ENCODE measurements around the gene GOSR1. TPM values are rescaled to one million over a fixed set of nuclear protein-coding genes. Genes with fewer than 3 reads are reported as not detected.

The GOSR1 gene
- total RNA-seq, 2 experiments from 2014 or later: 33.9 to 37.3 TPM

DNA sequence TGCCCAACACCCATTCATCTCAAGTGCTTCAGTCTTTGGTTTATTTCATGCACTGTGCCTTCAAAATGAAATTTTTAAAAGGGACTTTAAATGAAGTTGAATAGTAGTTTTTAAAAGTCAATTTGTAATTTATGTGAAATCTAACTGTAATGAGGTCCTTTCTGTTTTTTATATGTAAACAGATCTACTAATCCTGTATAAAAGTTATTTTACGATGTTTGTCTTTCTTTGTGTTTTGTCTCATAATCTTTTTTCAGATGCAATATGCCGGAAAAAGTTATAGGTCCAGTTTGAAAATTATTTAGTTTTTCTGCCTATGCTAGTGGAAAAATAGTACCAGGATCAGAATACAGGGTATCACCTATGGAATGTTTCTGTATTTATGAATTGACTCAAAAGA, 8.7 kb upstream of the GOSR1 start:
- peaks cover 2% of the 10 kb centered on the region for H3K27me3 Mint-ChIP-seq (ENCODE audit: low read depth)

DNA sequence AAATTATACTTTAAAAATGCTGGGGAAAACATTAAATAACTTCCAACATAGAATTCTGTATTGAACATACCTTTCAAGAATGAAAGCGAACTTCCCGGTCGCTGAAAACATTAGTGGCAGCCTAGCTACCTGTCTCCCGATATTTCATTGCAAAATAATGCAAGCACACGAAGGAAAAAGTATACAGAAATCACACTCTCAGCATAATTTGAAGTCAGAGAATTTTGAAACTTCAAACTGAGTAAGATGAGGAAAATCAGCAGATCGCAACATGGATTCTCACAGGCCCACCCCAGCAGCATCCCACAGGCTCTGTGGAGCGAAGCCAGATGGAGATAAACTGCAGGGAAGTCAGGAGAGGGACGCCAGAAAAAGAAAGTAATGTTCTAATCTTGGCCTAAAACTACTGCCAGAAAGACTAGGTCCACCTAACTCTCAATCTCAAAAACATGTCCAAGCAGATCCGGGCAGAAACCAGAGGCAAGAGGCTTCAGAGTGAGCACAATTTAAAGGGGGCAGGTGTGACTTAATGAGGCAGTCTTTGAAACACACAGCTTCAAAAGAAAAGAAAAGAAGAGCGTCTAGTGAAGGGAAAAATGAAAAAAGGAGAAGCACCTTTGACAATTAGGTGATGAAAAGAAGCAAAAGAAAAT, 4.8 kb upstream of the GOSR1 start:
- Mint-ChIP-seq H3K27ac (no peak overlapping the region), H3K4me1 (ENCODE audit: low read depth) (peaks cover 14% of the 10 kb centered on the region), H3K9me3 (no peaks in the 10 kb centered on the region), H3K27me3 (ENCODE audit: low read depth) (peaks cover 2% of the 10 kb centered on the region), H3K4me3 (no peak overlapping the region), H3K36me3 (ENCODE audit: low read depth) (peaks cover 2% of the 10 kb centered on the region)
- DNase-seq: no peak
- intact Hi-C loops (cut with micrococcal nuclease): loop anchor here (10.0 kb wide), 1 partner anchor 132 kb away; no protein-coding TSS in a partner anchor
- CTCF ChIA-PET: interaction anchor here (0.6 kb wide), 1 partner anchor 109 kb away, joined by 3 read pairs; no protein-coding TSS in a partner anchor

More for the DNA sequence above, 8.7 kb upstream of the GOSR1 start:
- H3K36me3 Mint-ChIP-seq (ENCODE audit: low read depth): no peaks in the 10 kb centered on the region
- H3K4me3 Mint-ChIP-seq: no peak overlapping the region
- CTCF ChIA-PET: interaction anchor here (3.8 kb wide), 1 partner anchor 9 kb away, joined by 20 read pairs; the partner anchor contains the start of gene GOSR1
- intact Hi-C loops (cut with micrococcal nuclease): no loop called here
- no peak for DNase-seq
- H3K27ac Mint-ChIP-seq: no peak overlapping the region
- H3K9me3 Mint-ChIP-seq: no peaks in the 10 kb centered on the region
- H3K4me1 Mint-ChIP-seq (ENCODE audit: low read depth): no peaks in the 10 kb centered on the region

DNA sequence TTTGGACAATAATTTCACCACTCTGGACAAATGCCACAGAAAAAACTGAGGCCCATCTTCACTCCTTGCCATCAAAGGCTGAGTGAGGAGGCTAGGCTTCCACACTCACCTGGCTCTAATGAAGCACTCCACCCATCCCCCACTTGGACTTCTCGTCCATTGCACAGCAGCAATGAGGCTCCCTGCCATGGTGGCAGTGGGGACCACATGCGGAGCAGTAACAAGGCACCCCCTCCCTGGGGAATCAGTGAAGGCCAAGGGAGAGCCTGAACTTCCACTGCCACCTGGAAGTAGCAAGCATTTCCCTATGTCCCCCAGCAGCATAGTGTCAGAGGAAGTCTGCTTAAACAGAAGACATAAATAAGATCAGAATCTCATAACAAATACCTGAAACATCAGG, 2.0 kb upstream of the GOSR1 start:
- Mint-ChIP-seq H3K4me1 (ENCODE audit: low read depth) (peaks cover 30% of the 10 kb centered on the region), H3K9me3 (no peaks in the 10 kb centered on the region), H3K4me3 (no peak overlapping the region), H3K27me3 (ENCODE audit: low read depth) (peaks cover 2% of the 10 kb centered on the region), H3K27ac (no peak overlapping the region), H3K36me3 (ENCODE audit: low read depth) (peaks cover 3% of the 10 kb centered on the region)
- CTCF ChIA-PET: interaction anchor here (0.6 to 2.4 kb wide), 2 partner anchors 135 to 136 kb away, joined by 3 to 19 read pairs; no protein-coding TSS in a partner anchor
- no peak for DNase-seq
- intact Hi-C loops (cut with micrococcal nuclease): loop anchor here (5.0 to 10.0 kb wide), 3 partner anchors 113 to 242 kb away; no protein-coding TSS in a partner anchor

DNA sequence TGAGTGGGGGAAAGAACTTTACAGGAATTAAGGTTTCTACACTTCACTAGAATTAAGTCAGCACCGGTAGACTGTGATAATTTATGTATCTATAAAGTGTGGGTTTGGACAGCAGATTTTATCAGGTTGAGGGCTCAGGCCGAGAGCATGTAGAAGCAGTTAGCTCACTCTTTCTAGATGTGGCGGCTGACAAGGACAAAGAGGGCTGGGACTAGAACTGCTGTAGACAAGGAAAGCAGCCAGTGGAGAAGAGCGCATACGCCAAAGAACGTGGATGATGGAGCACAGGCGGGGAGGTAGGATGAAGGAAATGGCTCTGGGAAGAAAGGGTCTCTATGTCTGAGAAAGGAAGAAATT, 504 bp upstream of the GOSR1 start:
- Mint-ChIP-seq H3K36me3 (ENCODE audit: low read depth) (peaks cover 9% of the 10 kb centered on the region), H3K27ac (peak overlapping the region; percentile 97), H3K4me1 (ENCODE audit: low read depth) (peaks cover 36% of the 10 kb centered on the region), H3K4me3 (peak overlapping the region; percentile 98), H3K27me3 (ENCODE audit: low read depth) (peaks cover 2% of the 10 kb centered on the region), H3K9me3 (no peaks in the 10 kb centered on the region)
- peak; percentile 31 for DNase-seq
- intact Hi-C loops (cut with micrococcal nuclease): loop anchor here (1.0 to 10.0 kb wide), 9 partner anchors 98 to 430 kb away; partner anchors contain the start of genes CPD, NSRP1 and TEFM
- CTCF ChIA-PET: interaction anchor here (0.6 to 2.9 kb wide), 16 partner anchors 10 to 348 kb away, joined by 3 to 20 read pairs (median 3); partner anchors contain the start of genes BLMH and CRLF3

DNA sequence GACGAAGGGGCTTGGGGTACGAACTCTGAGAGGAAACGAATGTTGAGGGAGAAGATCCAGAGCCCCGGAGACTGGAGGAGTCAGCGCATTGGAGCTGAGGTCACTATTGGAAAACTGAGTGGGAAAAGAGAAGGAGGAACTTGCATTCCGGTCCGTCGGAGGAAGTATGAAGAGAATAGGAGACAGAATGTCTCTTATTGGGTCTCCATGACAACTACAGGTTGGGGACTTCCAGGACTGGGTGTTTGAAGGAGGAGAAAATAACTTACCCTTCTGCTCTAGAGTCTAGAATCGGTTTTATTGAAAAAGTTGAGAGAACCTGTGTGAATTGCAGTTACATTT, 537 bp downstream of the GOSR1 start:
- peaks cover 2% of the 10 kb centered on the region for H3K27me3 Mint-ChIP-seq (ENCODE audit: low read depth)

DNA sequence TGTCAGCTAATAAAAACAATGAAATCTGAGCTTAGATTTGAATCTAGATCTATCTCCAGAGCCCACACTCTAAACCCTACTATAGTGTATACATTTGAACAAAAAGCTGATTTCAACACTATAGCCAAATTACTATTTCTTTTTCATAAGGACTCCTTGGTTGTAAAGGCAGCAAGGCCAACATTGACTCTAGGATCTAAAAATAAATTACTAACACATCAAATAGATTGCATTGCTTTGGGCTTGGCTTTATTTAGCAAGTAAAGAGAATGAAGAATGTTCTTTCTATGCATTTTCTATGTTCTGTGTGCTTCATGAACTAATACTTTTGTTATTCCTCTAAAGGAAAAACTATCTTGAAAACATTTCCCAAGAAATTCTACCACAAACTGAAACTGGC, 5.3 kb downstream of the GOSR1 start:
- no peaks in the 10 kb centered on the region for H3K27me3 Mint-ChIP-seq (ENCODE audit: low read depth)
- no peak overlapping the region for H3K4me3 Mint-ChIP-seq
- peaks cover 22% of the 10 kb centered on the region for H3K4me1 Mint-ChIP-seq (ENCODE audit: low read depth)
- no peaks in the 10 kb centered on the region for H3K9me3 Mint-ChIP-seq
- H3K36me3 Mint-ChIP-seq (ENCODE audit: low read depth): peaks cover 26% of the 10 kb centered on the region
- H3K27ac Mint-ChIP-seq: no peak overlapping the region
- CTCF ChIA-PET: interaction anchor here (0.6 kb wide), 1 partner anchor 208 kb away, joined by 5 read pairs; no protein-coding TSS in a partner anchor
- DNase-seq: no peak
- intact Hi-C loops (cut with micrococcal nuclease): no loop called here

More for the DNA sequence above, 537 bp downstream of the GOSR1 start:
- CTCF ChIA-PET: interaction anchor here (0.6 to 2.9 kb wide), 10 partner anchors 11 to 386 kb away, joined by 3 to 20 read pairs (median 4); no protein-coding TSS in a partner anchor
- Mint-ChIP-seq H3K36me3 (ENCODE audit: low read depth) (peaks cover 10% of the 10 kb centered on the region), H3K9me3 (no peaks in the 10 kb centered on the region), H3K4me1 (ENCODE audit: low read depth) (peaks cover 36% of the 10 kb centered on the region), H3K27ac (peak overlapping the region; percentile 97), H3K4me3 (peak overlapping the region; percentile 98)
- DNase-seq: peak; percentile 11
- intact Hi-C loops (cut with micrococcal nuclease): loop anchor here (1.0 to 10.0 kb wide), 9 partner anchors 99 to 429 kb away; partner anchors contain the start of genes CPD, NSRP1 and TEFM

DNA sequence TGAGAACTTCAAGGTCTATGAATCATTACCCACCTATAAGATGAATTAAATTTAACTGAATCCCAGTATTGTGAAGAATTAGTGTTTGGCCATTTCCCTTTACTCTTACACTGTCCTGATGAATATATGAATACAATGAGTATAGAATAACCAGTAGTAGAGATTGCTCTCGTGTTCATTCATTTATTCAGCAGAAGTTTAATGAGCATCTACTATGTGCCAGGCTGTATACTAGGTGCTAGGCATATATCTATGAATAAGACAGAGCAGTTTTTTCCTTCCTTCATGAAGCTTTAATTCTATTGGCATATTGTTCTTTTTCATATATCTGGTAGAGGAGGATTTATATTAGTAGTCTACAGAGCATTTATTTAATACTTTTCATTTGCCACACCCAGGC, 6.0 kb downstream of the GOSR1 start:
- no peaks in the 10 kb centered on the region for H3K27me3 Mint-ChIP-seq (ENCODE audit: low read depth)
- no peak for DNase-seq
- CTCF ChIA-PET: no interaction called here
- H3K27ac Mint-ChIP-seq: no peak overlapping the region
- H3K4me1 Mint-ChIP-seq (ENCODE audit: low read depth): peaks cover 17% of the 10 kb centered on the region
- peaks cover 28% of the 10 kb centered on the region for H3K36me3 Mint-ChIP-seq (ENCODE audit: low read depth)
- no peaks in the 10 kb centered on the region for H3K9me3 Mint-ChIP-seq
- no peak overlapping the region for H3K4me3 Mint-ChIP-seq
- intact Hi-C loops (cut with micrococcal nuclease): no loop called here

DNA sequence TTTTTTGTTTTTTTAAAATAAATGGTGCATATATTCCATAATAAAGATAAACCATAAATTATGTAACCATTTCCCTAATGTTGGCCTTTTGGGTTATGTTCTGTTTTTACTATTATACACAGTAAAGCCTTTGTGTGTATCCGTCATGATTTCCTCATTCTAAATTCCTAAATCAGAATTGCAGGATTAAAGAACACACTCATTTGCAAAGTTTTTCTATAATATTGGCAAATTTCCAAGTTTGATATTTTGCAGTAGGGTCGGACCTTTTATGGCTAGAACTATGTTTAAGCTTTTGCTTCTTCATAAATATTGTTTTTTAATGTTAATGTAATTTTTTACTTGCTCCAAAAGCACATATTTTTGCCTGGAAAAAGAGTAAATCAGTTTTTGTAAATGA, 16.6 kb downstream of the GOSR1 start:
- H3K4me1 Mint-ChIP-seq (ENCODE audit: low read depth): no peaks in the 10 kb centered on the region
- intact Hi-C loops (cut with micrococcal nuclease): no loop called here
- H3K9me3 Mint-ChIP-seq: no peaks in the 10 kb centered on the region
- peaks cover 30% of the 10 kb centered on the region for H3K36me3 Mint-ChIP-seq (ENCODE audit: low read depth)
- H3K4me3 Mint-ChIP-seq: no peak overlapping the region
- no peaks in the 10 kb centered on the region for H3K27me3 Mint-ChIP-seq (ENCODE audit: low read depth)
- CTCF ChIA-PET: interaction anchor here (0.6 to 0.7 kb wide), 2 partner anchors 17 to 97 kb away, joined by 3 read pairs; partner anchors contain the start of gene GOSR1
- no peak for DNase-seq
- no peak overlapping the region for H3K27ac Mint-ChIP-seq

DNA sequence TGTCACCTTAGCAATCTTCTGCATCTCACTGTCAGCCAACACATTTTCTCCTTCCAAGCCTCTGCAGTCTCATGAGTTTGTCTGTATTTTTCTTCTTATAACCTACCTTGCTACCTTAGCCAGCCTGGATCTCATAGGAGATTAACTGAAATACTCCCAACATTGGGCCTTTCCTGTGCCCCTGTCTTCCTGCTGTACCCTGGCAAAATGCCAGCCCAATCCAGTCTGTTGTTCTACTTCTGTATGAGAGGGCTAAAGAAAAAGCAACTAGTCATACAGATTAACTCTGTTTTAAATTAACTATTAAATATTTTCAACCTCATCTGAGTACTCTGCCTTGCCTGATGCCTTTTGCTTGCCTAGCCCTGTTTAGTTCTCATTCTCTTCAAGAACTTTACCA, 18.4 kb downstream of the GOSR1 start:
- intact Hi-C loops (cut with micrococcal nuclease): no loop called here
- DNase-seq: no peak
- Mint-ChIP-seq H3K36me3 (ENCODE audit: low read depth) (peaks cover 37% of the 10 kb centered on the region), H3K9me3 (no peaks in the 10 kb centered on the region), H3K4me3 (no peak overlapping the region), H3K4me1 (ENCODE audit: low read depth) (peaks cover 9% of the 10 kb centered on the region), H3K27ac (no peak overlapping the region), H3K27me3 (ENCODE audit: low read depth) (no peaks in the 10 kb centered on the region)
- CTCF ChIA-PET: no interaction called here

DNA sequence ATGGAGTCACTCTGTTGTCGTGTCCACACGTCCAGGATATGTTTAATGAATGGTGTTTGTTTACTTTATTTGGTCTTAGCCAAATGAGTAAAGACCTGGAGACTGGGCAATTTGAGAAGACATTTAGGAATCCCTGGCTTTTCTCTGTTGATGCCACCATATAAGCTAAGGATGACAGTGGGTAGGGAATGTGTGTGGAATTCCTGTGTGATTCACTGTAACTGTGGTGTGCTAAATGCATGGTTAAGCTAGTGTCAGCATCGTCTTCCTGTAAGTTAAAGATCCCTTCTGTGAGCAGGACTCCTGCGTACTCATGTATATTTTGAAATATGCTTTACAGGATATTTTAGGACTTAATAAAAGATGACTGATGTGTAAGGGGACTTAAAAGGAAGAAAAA, 26.4 kb downstream of the GOSR1 start:
- CTCF ChIA-PET: interaction anchor here (1.4 kb wide), 1 partner anchor 27 kb away, joined by 3 read pairs; no protein-coding TSS in a partner anchor
- Mint-ChIP-seq H3K36me3 (ENCODE audit: low read depth) (peaks cover 28% of the 10 kb centered on the region), H3K9me3 (no peaks in the 10 kb centered on the region), H3K4me3 (no peak overlapping the region), H3K27ac (no peak overlapping the region), H3K27me3 (ENCODE audit: low read depth) (no peaks in the 10 kb centered on the region), H3K4me1 (ENCODE audit: low read depth) (peaks cover 31% of the 10 kb centered on the region)
- DNase-seq: no peak
- intact Hi-C loops (cut with micrococcal nuclease): no loop called here

DNA sequence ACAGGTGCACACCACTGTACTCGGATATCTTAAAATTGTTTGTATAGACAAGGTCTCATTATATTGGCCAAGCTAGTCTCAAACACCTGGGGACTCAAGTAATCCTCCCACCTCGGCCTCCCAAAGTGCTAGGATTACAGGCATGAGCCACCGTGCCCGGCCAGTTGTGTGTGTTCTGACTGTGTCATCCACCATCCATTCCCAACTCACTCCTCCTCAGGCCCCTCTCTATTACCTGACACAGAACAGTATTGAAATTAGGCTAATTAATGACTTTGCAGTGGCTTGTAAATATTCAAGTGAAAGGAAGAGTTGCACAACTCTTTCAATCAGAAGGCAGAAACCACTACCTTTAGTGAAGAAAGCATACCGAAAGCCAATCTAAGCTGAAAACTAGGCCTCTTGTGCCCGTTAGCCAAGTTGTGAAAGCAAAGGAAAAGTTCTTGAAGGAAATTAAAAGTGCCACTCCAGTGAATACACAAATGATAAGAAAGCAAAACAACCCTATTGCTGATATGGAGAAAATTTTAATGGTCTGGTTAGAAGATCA, 28.7 kb downstream of the GOSR1 start:
- H3K9me3 Mint-ChIP-seq: no peaks in the 10 kb centered on the region
- intact Hi-C loops (cut with micrococcal nuclease): no loop called here
- peaks cover 17% of the 10 kb centered on the region for H3K36me3 Mint-ChIP-seq (ENCODE audit: low read depth)

DNA sequence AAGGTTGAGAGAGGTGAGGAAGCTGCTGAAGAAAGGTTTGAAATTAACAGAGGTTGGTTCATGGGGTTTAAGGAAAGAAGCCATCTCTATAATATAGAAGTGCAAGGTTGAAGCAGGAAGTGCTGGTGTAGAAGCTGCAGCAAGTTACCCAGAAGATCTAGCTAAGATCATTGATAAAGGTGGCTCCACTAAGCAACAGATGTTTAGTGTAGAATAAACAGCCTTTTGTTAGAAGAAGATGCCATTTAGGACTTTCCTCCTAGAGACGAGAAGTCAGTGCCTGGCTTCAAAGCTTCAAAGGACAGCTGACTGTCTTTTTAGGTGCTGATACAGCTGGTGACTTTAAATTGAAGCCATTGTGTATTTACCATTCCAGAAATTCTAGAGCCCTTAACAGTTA, 29.3 kb downstream of the GOSR1 start:
- H3K4me1 Mint-ChIP-seq (ENCODE audit: low read depth): peaks cover 22% of the 10 kb centered on the region
- no peak overlapping the region for H3K27ac Mint-ChIP-seq
- H3K4me3 Mint-ChIP-seq: no peak overlapping the region
- intact Hi-C loops (cut with micrococcal nuclease): no loop called here
- H3K9me3 Mint-ChIP-seq: no peaks in the 10 kb centered on the region
- DNase-seq: no peak
- H3K27me3 Mint-ChIP-seq (ENCODE audit: low read depth): no peaks in the 10 kb centered on the region
- peaks cover 12% of the 10 kb centered on the region for H3K36me3 Mint-ChIP-seq (ENCODE audit: low read depth)
- CTCF ChIA-PET: no interaction called here

More for the DNA sequence above, 28.7 kb downstream of the GOSR1 start:
- DNase-seq: no peak
- Mint-ChIP-seq H3K27ac (no peak overlapping the region), H3K4me3 (no peak overlapping the region), H3K27me3 (ENCODE audit: low read depth) (no peaks in the 10 kb centered on the region), H3K4me1 (ENCODE audit: low read depth) (peaks cover 22% of the 10 kb centered on the region)
- CTCF ChIA-PET: interaction anchor here (1.6 kb wide), 1 partner anchor 29 kb away, joined by 3 read pairs; the partner anchor contains the start of gene GOSR1

All from activated naive CD4-positive, alpha-beta T cell treated with anti-CD3 and anti-CD28 coated beads for 36 hours (primary cell).